Spleen (tissue), 11 donors: ENCODE results near the gene CACNG5. TPM values are rescaled to one million over a fixed set of nuclear protein-coding genes. Genes with fewer than 3 reads are reported as not detected.

Experiments
- DNase-seq: peaks from one replicate; pipeline ENCODE4 v3.0.0-alpha.2; 2020
- H3K27ac ChIP-seq, 8 donors: fragments of 200-600 bp; sonication (generic) in 7 of 8; 1 replicate in 4 of 8; 2 replicates in 4 of 8; pipeline versions ENCODE4 v1.5.0 to v1.8.0; 2016 to 2021; ENCODE audit warnings: inconsistent platforms in 4 of 8, mild to moderate bottlenecking in 4 of 8, moderate library complexity in 1 of 8
- H3K27me3 ChIP-seq, 7 donors: fragments of 200-600 bp; sonication (generic) in 6 of 7; replicated peaks in 1 of 7; 1 replicate in 4 of 7; 2 replicates in 3 of 7; pipeline versions ENCODE4 v1.5.0 to v1.8.0; 2016 to 2021; ENCODE audit warnings: inconsistent platforms in 3 of 7, mild to moderate bottlenecking in 1 of 7
- H3K36me3 ChIP-seq, 6 donors: fragments of 200-600 bp; sonication (generic) in 5 of 6; 1 replicate in 4 of 6; 2 replicates in 2 of 6; pipeline versions ENCODE4 v1.5.0 to v1.8.0; 2016 to 2021; ENCODE audit warnings: inconsistent platforms in 2 of 6
- H3K4me1 ChIP-seq, 6 donors: fragments of 200-600 bp; sonication (generic) in 5 of 6; 1 replicate in 3 of 6; 2 replicates in 3 of 6; pipeline versions ENCODE4 v1.5.0 to v1.8.0; 2016 to 2021; ENCODE audit warnings: inconsistent platforms in 3 of 6
- H3K4me3 ChIP-seq, 8 donors: fragments of 200-600 bp; sonication (generic) in 7 of 8; 1 replicate in 4 of 8; 2 replicates in 4 of 8; pipeline versions ENCODE4 v1.5.0 to v1.8.0; 2016 to 2021; ENCODE audit warnings: inconsistent platforms in 4 of 8, mild to moderate bottlenecking in 4 of 8, moderate library complexity in 2 of 8
- H3K9me3 ChIP-seq, 8 donors: fragments of 200-600 bp; sonication (generic) in 7 of 8; 1 replicate in 4 of 8; 2 replicates in 4 of 8; pipeline versions ENCODE4 v1.5.0 to v1.8.0; 2016 to 2021; ENCODE audit warnings: inconsistent platforms in 4 of 8
- CTCF ChIP-seq, 11 experiments: fragments of 200-600 bp in 7 of 11; fragments of 450-650 bp in 4 of 11; sonication (generic) in 4 of 11; IDR thresholded peaks in 8 of 11; conservative IDR thresholded peaks in 3 of 11; 1 replicate in 7 of 11; 2 replicates in 4 of 11; pipeline versions ENCODE4 v1.4.0 to v1.8.0; 2016 to 2021; ENCODE audit warnings: antibody characterized with exemption in 11 of 11, inconsistent platforms in 4 of 11, mild to moderate bottlenecking in 1 of 11
- POLR2A ChIP-seq, 3 donors: fragments of 450-650 bp; IDR thresholded peaks; one replicate each; pipeline ENCODE4 v1.5.1; 2017; ENCODE audit warnings: antibody characterized with exemption in 3 of 3, mild to moderate bottlenecking in 1 of 3
- POLR2AphosphoS5 ChIP-seq, 3 donors: sonication (generic); formaldehyde crosslinking; IDR thresholded peaks; one replicate each; pipeline ENCODE4 v1.5.1; 2017; ENCODE audit warnings: antibody characterized with exemption in 3 of 3
- WGBS, 5 donors: extraction: QIAGEN DNeasy Blood & Tissue Kit in 3 of 5; methylation state at CpG; one replicate each; pipeline versions ENCODE4 v1.1.5 to v1.1.7; 2013 to 2018; 5-methylcytosine and 5-hydroxymethylcytosine counted together
- intact Hi-C: fragments of 100-400 bp; cut with DNase I; formaldehyde crosslinking; loops from one replicate; pipeline ENCODE4 v1.15.0; 2023; ENCODE audit warnings: low total_unique reads
- polyA plus RNA-seq, 3 donors: library from polyadenylated mRNA; stranded (reverse); fragments of 200-250 nt; gene quantifications; one replicate each; pipeline ENCODE4 v1.2.1, GENCODE V29; 2013
- total RNA-seq, 7 donors: library from RNA; depleted of rRNA in 3 of 7; stranded (reverse); fragments of >200 nt in 3 of 7; fragmentation: NEBNext Ultra II Directional in 4 of 7; extraction: Animal tissue kit (Norgen Biotek cat#: 25700) in 4 of 7; gene quantifications; one replicate each; pipeline versions ENCODE4 v1.1.0 to v1.2.1, GENCODE V29; 2016 to 2021
- donor health status: healthy with polysubstance abuse.
- donor health status: DM: no; HTN: no; CAD: no; lungs with moderate emphysema.
- donor health status: DM: no; HTN: no; CAD: no.
- donor health status: Bipolar disorder and iron deficiency.
- donor health status: healthy.
- donor health status: DM: no; HTN: no; CAD: no.
- donor health status: DM: yes; HTN: yes; CAD: no.

CACNG5 gene
- total and polyA plus RNA-seq, 10 donors: 0.13 to 0.79 (median 0.54) TPM; not detected in 5

- DNase-seq: no peak
- Histone ChIP-seq H3K4me3 (no peak overlapping the region), H3K4me1 (no peaks in the 10 kb centered on the region), H3K36me3 (no peaks in the 10 kb centered on the region), H3K27ac (no peak overlapping the region), H3K9me3 (peaks cover 0 to 11% (median 1%) of the 10 kb centered on the region in 8 donors), H3K27me3 (peaks cover 0 to 39% (median 0%) of the 10 kb centered on the region in 7 donors)
- 67 to 76% (median 71%) methylated on average over 4 of the region's 4 CpGs for WGBS, 5 donors
- intact Hi-C loops: no loop called here
- TF ChIP-seq CTCF (IDR thresholded peaks at IDR 0.05 in 8 of 11, conservative IDR thresholded peaks at IDR 0.05 in 3 of 11) (no peak), POLR2AphosphoS5 (IDR thresholded peaks at IDR 0.05) (no peak), POLR2A (IDR thresholded peaks at IDR 0.05) (no peak)
Measured at GRCh38 chr17:66843627-66844026, 8.7 kb downstream of the CACNG5 start.

DNA sequence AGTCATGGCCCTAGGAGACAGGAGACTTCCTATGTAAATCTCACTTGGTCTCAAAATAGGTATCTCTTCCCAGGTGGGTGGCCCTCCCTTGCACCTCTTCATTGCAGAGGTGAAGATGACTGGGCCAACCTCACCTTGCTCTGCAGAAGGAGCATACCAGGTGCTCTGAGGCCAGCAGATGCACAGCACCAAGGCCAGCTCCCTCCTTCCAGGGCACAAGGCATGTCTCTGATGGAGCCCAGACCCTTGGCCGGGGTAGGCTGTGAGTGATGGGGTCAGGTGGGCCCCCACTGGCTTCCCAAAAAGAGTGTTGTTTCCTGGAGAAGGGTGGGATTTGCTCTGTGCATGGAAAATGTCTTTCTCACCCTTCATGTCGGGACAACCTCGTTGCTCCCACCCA, 12.8 kb downstream of the CACNG5 start:
- peaks cover 0 to 19% (median 0%) of the 10 kb centered on the region in 7 donors for H3K27me3 ChIP-seq
- TF ChIP-seq POLR2AphosphoS5 (IDR thresholded peaks at IDR 0.05) (no peak), CTCF (IDR thresholded peaks at IDR 0.05 in 8 of 11, conservative IDR thresholded peaks at IDR 0.05 in 3 of 11) (no peak), POLR2A (IDR thresholded peaks at IDR 0.05) (no peak)
- H3K4me1 ChIP-seq: peaks cover 0 to 6% (median 0%) of the 10 kb centered on the region in 6 donors
- no peaks in the 10 kb centered on the region for H3K36me3 ChIP-seq
- no peak for DNase-seq
- WGBS, 5 donors: 62 to 90% (median 76%) methylated on average over 2 to 3 of the region's 3 CpGs
- no peak overlapping the region for H3K27ac ChIP-seq
- peaks cover 0 to 11% (median 1%) of the 10 kb centered on the region in 8 donors for H3K9me3 ChIP-seq
- intact Hi-C loops: no loop called here
- no peak overlapping the region for H3K4me3 ChIP-seq

DNA sequence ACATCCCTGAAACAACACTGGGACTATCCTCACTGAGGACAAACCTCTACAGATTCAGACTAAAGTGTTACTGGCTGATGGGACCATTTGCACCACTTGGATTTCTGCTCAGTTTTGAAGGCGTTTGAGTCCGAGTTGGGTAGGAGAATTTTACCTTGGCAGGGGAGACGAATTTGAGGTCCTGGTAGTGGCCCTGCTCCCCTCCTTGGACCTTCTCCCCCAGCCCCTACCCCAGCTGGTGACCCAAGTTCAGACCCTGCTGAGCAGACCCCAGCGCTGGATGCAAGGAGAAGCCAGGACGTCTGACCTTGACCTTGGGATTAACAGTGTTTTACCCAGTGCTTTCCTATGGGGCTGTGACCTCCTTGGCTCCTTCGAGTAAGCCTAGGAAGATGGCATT, 13.6 kb downstream of the CACNG5 start:
- H3K4me1 ChIP-seq: peaks cover 0 to 6% (median 0%) of the 10 kb centered on the region in 6 donors
- H3K9me3 ChIP-seq: peaks cover 0 to 11% (median 1%) of the 10 kb centered on the region in 8 donors
- no peak overlapping the region for H3K4me3 ChIP-seq
- 77 to 85% (median 81%) methylated on average over 6 of the region's 6 CpGs for WGBS, 5 donors
- peaks cover 0 to 19% (median 0%) of the 10 kb centered on the region in 7 donors for H3K27me3 ChIP-seq
- intact Hi-C loops: no loop called here
- H3K36me3 ChIP-seq: no peaks in the 10 kb centered on the region
- TF ChIP-seq CTCF (IDR thresholded peaks at IDR 0.05 in 8 of 11, conservative IDR thresholded peaks at IDR 0.05 in 3 of 11) (no peak), POLR2AphosphoS5 (IDR thresholded peaks at IDR 0.05) (no peak), POLR2A (IDR thresholded peaks at IDR 0.05) (no peak)
- H3K27ac ChIP-seq: no peak overlapping the region
- no peak for DNase-seq

DNA sequence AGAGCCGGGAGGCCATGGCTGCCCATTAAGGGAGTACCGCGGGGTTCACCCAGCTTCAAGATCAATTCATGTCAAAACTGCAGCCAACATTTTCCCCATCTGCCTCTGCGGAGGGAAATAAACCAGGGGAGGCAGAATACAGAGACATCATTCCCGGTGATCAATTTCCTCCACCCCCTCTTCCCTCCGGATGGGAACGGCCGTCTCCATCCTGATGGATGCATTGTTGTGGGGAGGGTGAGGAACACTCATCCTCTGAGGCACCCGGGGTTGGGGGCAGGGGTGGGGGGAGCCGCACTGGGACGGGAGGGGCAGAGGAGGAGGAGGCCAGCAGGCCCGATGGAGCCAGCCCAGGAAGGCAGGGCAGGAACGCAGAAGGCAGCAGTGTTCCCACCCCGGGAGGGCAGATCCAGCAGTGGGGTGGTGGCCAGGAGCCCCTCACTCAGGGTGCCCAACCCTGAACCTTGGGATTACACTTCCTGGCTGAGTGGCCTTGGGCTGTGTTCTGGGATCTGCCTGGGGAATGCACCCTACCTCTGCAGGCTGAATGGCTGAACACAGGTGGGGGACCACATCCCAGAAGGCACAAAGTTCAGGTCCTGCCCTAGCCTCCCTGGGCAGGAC, 14.2 kb downstream of the CACNG5 start:
- DNase-seq: no peak
- Histone ChIP-seq H3K27ac (no peak overlapping the region), H3K4me3 (no peak overlapping the region), H3K9me3 (peaks cover 0 to 14% (median 1%) of the 10 kb centered on the region in 8 donors), H3K36me3 (no peaks in the 10 kb centered on the region), H3K4me1 (peaks cover 0 to 6% (median 0%) of the 10 kb centered on the region in 6 donors), H3K27me3 (peaks cover 0 to 19% (median 0%) of the 10 kb centered on the region in 7 donors)
- TF ChIP-seq POLR2AphosphoS5 (IDR thresholded peaks at IDR 0.05) (no peak), POLR2A (IDR thresholded peaks at IDR 0.05) (no peak), CTCF (IDR thresholded peaks at IDR 0.05 in 8 of 11, conservative IDR thresholded peaks at IDR 0.05 in 3 of 11) (no peak)
- intact Hi-C loops: no loop called here
- 64 to 75% (median 69%) methylated on average over 14 of the region's 14 CpGs for WGBS, 5 donors
